Measurements from ENCODE around the gene WDR64. TPM values are rescaled to one million over a fixed set of nuclear protein-coding genes. Genes with fewer than 3 reads are reported as not detected.
A peak's percentile ranks its signal among the peaks of the same experiment; 100 is the strongest.

The WDR64 gene
- total RNA-seq, 1 donor from 2014 or later, result not detected

- Histone ChIP-seq H3K4me3 (peak overlapping the region; percentile 84 to 97), H3K9me3 (no peaks in the 10 kb centered on the region), H3K27ac (peak overlapping the region; percentile 81), H3K4me1 (peaks cover 29% of the 10 kb centered on the region), H3K27me3 (no peaks in the 10 kb centered on the region), H3K36me3 (peaks cover 0 to 9% of the 10 kb centered on the region in 2 donors)
- intact Hi-C loops (cut with DNase I), result no loop called here
- no peak for DNase-seq (ENCODE audit: extremely low spot score in 2 of 2)
- TF ChIP-seq POLR2A (IDR thresholded peaks at IDR 0.05) (no peak), POLR2AphosphoS5 (IDR thresholded peaks at IDR 0.05; ENCODE audit: insufficient read depth in 1 of 2, low read depth in 1 of 2) (no peak)
- TF ChIP-seq, protein P1, sequence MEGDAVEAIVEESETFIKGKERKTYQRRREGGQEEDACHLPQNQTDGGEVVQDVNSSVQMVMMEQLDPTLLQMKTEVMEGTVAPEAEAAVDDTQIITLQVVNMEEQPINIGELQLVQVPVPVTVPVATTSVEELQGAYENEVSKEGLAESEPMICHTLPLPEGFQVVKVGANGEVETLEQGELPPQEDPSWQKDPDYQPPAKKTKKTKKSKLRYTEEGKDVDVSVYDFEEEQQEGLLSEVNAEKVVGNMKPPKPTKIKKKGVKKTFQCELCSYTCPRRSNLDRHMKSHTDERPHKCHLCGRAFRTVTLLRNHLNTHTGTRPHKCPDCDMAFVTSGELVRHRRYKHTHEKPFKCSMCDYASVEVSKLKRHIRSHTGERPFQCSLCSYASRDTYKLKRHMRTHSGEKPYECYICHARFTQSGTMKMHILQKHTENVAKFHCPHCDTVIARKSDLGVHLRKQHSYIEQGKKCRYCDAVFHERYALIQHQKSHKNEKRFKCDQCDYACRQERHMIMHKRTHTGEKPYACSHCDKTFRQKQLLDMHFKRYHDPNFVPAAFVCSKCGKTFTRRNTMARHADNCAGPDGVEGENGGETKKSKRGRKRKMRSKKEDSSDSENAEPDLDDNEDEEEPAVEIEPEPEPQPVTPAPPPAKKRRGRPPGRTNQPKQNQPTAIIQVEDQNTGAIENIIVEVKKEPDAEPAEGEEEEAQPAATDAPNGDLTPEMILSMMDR (IDR thresholded peaks at IDR 0.05), result no peak
Observed at GRCh38 chr1:241639623-241640148, 12.4 kb upstream of the WDR64 start.

DNA sequence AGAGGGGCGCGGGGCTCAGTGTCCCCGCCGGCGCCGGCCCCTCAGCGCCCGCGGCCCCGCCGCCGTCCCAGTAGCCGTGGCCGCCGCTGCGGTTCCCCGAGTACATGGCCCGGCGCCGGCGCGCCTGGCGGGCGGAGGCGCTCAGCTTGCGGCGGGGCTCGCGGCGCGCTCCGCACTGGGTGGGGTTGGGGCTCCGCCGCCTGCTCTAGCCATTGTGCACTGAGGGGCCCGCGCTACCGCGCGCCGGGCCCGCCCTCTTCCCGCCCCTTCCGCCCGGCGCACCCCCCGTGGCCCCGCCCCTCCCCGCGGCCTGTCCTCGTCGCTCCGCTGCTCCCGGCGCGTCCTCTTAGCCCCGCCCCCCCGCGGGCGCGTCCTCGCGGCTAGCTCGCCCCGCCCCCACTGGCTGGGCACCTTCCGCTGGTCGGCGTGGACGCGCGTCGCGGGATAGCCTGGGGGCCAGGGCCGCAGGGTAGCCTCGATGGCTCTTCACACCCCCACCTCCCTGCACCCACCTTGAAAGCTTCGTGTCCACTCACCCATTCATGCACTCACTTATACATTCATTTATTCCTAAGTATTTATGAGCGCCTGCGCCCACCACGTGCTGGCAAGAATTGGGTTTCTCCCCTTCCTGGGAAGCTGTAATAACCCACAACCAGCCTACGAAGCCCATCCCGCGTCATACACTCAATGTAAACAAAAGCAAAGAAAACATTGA lies 11.8 kb upstream of the WDR64 start, which contains the start of the genes CHML and OPN3:
Gene CHML (minus strand): TSS at position 221 of the 718 bp plus-strand sequence. CDS start 4,603 bp downstream, outside the sequence.
Gene OPN3 (minus strand): TSS at position 221 of the 718 bp plus-strand sequence. CDS start 115 bp downstream, at position 106.
- Histone ChIP-seq H3K9me3 (no peaks in the 10 kb centered on the region), H3K36me3 (peaks cover 0 to 4% of the 10 kb centered on the region in 2 donors), H3K4me1 (peaks cover 29% of the 10 kb centered on the region), H3K4me3 (peak within 1 kb of the TSS; percentile 84 to 97), H3K27me3 (no peaks in the 10 kb centered on the region), H3K27ac (peak within 1 kb of the TSS; percentile 81)
- TF ChIP-seq, protein P1 (IDR thresholded peaks at IDR 0.05), result no peak
- peak; percentile 31 to 74 for TF ChIP-seq POLR2A (IDR thresholded peaks at IDR 0.05)
- intact Hi-C loops (cut with DNase I), result no loop called here
- DNase-seq (ENCODE audit: extremely low spot score in 2 of 2), result no peak

DNA sequence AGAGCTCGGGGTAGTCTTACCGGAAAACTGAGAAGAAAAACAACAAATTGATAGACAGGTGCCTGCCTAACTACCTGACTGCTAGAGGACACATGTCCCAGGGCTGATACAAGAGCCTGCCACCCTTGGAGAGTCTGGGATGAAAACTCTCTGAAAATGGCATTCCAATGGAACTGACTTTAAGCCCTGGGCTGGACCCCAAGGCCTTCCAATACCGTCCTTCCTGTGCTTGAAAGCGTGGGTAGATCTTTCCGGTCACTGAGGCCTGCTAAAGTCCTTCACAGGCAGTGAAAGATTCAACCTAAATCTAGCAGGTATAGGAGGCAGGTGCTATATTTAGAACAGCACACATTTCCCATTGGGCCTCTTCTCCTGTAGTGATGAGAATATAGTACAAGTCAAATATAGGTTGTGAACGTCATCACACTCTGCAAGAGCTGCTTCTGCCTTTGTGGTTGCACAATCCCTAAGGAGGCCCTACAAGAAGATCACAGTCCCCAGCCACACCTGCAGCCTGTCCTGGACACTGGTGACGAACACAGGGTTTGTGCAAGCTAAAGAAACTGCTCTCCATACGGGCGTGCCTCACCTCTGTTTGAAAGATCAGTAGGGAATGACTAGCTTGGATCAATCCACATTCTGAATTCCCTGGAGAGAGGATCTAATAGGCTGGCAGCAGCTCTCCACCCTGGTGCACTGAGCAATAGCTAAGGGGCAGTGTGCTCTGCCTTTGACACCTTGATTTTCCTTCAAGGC lies 11.0 kb upstream of the WDR64 start:
- H3K36me3 ChIP-seq, result no peaks in the 10 kb centered on the region
- TF ChIP-seq POLR2AphosphoS5 (IDR thresholded peaks at IDR 0.05; ENCODE audit: insufficient read depth in 1 of 2, low read depth in 1 of 2) (peak in 1 of 2 donors; percentile 8), POLR2A (IDR thresholded peaks at IDR 0.05) (no peak)
- no peak for DNase-seq (ENCODE audit: extremely low spot score in 2 of 2)
- H3K4me3 ChIP-seq, result peak overlapping the region in 1 of 2 donors; percentile 97
- peak overlapping the region; percentile 57 for H3K27ac ChIP-seq
- H3K4me1 ChIP-seq, result peaks cover 29% of the 10 kb centered on the region
- H3K9me3 ChIP-seq, result no peaks in the 10 kb centered on the region
- no peaks in the 10 kb centered on the region for H3K27me3 ChIP-seq
- intact Hi-C loops (cut with DNase I), result no loop called here

DNA sequence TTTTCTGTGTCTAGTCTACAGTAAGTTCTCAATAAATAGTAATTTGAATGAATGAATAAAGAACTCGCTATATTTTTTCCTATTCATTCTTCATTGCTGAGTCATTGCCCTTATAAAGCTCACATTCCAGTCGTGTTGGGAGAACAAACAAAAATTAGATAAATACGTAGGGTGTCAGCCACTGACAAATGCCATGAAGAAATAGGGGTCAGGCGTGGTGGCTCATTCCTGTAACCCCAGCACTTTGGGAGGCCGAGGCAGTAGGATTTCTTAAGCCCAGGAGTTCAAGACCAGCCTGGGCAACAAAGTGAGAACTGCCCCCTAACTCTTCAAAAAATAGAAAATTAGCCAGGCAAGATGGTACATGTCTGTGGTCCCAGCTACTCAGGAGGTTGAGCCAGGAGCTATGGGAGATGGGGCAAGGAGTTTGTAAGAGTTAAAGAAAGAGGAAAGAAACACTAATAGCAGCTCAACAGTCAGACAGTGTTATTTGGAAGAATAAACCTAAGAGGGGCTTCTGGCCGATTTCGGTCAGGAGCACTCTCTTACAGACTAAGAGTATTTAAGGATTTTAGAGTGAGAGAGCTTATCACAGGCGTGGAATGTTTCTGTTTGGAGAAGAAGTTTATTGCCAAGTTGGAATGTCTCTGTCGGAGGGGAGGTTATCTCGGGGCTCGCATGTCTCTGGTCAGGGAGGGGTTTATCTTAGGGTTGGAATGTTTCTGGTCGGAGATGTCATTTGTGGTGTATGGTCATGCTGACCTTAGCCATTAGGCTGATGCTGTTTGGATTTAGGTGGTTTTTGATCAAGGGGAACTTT lies 10.1 kb upstream of the WDR64 start:
- Histone ChIP-seq H3K4me1 (peaks cover 22% of the 10 kb centered on the region), H3K36me3 (no peaks in the 10 kb centered on the region), H3K27ac (no peak overlapping the region), H3K27me3 (no peaks in the 10 kb centered on the region), H3K9me3 (no peaks in the 10 kb centered on the region), H3K4me3 (no peak overlapping the region)
- DNase-seq (ENCODE audit: extremely low spot score in 2 of 2), result no peak
- TF ChIP-seq, protein P1 (IDR thresholded peaks at IDR 0.05), result no peak
- TF ChIP-seq POLR2AphosphoS5 (IDR thresholded peaks at IDR 0.05; ENCODE audit: insufficient read depth in 1 of 2, low read depth in 1 of 2) (no peak), POLR2A (IDR thresholded peaks at IDR 0.05) (no peak)
- intact Hi-C loops (cut with DNase I), result no loop called here

GRCh38 chr1:241642593-241642944 lies 9.5 kb upstream of the WDR64 start:
- Histone ChIP-seq H3K4me3 (no peak overlapping the region), H3K9me3 (no peaks in the 10 kb centered on the region), H3K27ac (no peak overlapping the region), H3K36me3 (no peaks in the 10 kb centered on the region), H3K4me1 (peaks cover 21% of the 10 kb centered on the region), H3K27me3 (no peaks in the 10 kb centered on the region)
- intact Hi-C loops (cut with DNase I), result no loop called here
- DNase-seq (ENCODE audit: extremely low spot score in 2 of 2), result no peak
- TF ChIP-seq, protein P1 (IDR thresholded peaks at IDR 0.05), result no peak
- TF ChIP-seq POLR2AphosphoS5 (IDR thresholded peaks at IDR 0.05; ENCODE audit: insufficient read depth in 1 of 2, low read depth in 1 of 2), result no peak
- no peak for TF ChIP-seq POLR2A (IDR thresholded peaks at IDR 0.05)
